ENCODE data around the gene LSAMP.
"Not testable (repeated sequence)": the region's sequence is repeated elsewhere in the genome, so short reads cannot be mapped to it uniquely, and the experiment has no call there.

LSAMP gene

DNA sequence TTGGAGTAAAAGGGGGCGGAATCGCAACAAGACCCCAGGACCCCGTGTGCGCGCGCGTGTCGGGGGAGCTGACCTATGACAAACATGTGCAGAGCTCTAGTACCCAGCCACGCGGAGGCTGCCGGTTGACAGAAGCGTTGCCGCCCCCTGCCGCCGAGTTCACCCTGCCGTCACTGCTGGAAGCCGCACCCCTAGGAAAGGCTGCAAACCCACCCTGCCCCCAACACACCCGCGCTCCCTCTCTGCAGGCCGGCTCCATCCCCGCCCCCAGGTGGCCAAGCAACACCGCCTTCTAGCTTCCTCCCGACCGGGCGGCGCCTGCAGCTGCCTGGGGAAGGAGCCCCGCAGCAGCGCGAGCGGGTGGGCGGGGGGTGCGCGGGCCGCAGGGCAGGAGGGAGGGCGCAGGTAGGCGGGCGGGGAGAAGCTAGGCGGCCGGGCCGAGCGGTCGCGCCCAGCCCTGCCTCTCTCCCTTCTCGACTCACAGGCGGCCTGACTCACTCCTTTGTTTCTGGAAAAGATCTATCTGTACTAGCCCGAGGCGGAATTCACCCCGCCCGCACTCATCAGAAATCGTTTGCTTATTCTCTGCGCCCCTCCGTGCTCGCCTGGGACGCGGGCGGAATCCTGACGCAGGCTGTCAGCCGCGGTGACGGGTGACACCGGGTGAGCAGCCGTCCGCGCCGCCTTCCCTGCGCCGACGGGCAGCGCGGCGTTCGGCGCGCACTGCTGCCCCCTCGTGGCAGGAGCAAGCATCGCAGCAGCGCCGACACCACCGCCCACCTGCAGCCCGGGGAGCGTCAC is 661.1 kb downstream of the LSAMP start:
- DNase-seq = peak; percentile 91

GRCh38 chr3:115783426-115783825 is 661.9 kb downstream of the LSAMP start:
- DNase-seq = not testable (repeated sequence)

DNA sequence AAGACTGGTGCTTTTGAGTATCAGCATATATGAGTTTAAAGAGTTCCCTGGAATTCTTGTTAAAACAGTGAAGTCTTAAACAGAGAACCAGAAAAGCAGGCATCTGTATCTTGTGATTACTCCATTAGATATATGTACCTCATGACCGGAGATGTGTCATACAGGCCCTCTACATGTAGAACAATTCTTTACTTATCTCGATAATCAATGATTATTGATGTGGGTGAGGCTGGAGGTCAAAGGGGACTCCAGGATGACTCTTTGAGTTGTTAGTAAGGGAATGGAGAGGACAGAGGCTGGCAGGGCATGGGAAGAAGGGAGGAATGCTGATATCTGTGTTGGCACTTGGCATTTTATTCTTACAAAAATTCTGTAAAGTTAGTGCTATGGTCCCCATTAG is 666.3 kb downstream of the LSAMP start:
- DNase-seq = no peak

- no peak for DNase-seq
Observed at GRCh38 chr3:115772951-115773350, 672.3 kb downstream of the LSAMP start.

DNA sequence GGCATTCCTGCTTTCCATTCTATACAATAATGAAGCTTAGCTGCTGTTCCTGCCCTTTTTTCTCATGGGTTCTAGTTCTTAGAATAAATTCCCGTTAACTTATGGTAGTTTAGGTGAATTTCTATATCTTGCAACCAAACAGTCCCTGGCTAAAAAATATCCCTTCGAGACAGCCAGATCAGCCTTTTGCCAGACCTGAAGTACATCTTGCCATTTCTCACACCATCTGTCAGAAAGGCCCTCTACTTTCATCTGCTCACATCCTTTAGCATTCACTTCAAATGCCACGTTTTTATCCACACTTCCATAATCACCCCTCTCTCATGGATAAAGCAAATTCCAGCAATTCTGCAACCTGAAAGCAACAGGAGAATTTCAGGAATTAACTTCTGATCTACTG is 676.6 kb downstream of the LSAMP start:
- DNase-seq = peak; percentile 30

DNA sequence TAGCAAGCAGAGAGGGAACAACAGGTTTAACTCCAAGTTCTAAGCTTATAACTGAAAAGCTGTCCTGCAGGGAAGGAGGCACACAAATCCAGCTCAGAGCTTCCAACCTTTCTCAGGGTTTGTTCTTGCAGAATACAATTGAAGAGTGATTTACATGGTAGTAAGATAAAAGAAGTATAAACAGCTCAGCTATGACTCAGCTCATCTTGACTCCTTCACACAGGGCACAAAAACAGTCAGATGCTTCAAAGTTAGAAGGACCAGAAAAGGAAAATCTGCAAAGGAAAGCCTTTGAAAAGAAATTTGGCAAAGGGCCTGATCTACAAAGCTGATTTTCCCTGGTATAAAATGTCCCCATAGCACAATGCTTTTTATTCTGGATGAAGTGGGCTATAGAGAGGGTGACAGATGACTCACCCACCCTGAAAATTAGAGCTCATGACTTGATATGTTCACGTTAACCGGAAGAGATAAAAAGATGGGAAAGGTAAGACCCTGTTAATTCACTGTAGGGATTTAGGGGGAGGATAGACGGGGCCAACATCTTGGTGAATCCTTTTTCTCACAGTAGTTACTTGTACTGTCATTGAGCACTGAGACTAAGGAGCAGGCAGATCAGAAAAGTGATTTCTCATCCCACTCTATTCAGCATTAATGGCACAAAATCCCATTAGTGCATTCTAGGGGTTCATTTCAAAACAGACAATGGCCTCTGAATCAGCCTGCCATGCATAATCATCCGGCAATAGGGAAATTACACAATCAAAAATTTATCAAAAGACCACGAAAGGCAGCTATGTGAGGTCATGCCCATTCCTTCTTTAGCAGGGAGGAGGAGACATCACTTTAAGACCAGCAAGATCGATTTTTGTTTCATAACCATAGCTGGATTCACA is 678.5 kb downstream of the LSAMP start:
- no peak for DNase-seq

DNA sequence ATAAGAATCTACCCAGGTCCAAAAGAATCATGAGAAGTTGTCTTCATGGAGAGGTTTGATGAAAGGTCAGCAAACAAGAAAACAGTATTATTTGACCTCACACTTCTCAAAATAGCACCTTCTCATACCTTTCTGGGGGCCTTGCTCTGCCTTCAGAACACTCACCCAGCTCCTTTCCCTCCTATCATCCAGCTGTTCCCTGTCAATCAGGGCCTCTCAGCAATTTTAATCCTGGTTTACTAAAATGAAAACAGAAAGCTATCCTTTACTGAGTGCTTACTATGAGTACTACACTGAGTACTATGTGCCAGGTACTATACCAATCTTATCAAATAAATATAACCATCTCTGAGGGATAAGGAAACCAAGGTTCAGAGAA is 683.4 kb downstream of the LSAMP start:
- DNase-seq = peak; percentile 14

GRCh38 chr3:115760716-115761115 is 684.6 kb downstream of the LSAMP start:
- DNase-seq = peak; percentile 85

- DNase-seq = no peak
Observed at GRCh38 chr3:115758076-115758763, 687.1 kb downstream of the LSAMP start.

GRCh38 chr3:115752978-115753377 is 692.3 kb downstream of the LSAMP start:
- DNase-seq = not testable (repeated sequence)

All from NCI-H524 treated with DMSO at 0.1 percent for 48 hours (cell line).